ENCODE measurements around the gene CD22.

Gene CD22

DNA sequence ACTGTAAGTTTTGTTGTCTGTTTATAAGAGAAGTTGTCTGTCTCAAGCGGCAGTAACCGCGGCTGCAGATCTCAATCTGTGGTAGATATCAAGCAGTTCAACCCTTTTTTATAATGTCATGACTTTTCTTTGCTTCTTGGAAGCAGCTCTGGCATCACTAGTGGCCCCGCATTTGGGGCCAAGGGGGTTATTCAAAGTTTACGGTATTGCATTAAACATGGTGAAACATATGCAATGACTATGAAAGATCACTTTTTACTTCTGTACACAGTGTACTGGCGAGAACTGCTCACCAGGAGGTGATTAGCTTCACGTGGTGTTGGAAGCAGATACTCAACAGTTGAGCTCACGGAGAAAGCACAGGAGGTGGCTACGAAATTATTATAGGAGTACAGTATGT, 24.6 kb downstream of the CD22 start:
- Histone ChIP-seq H2AFZ (ENCODE audit: low read length) (no peak overlapping the region), H3F3A (ENCODE audit: insufficient read depth, low read length) (no peaks in the 10 kb centered on the region), H3K4me1 (ENCODE audit: low read length) (no peaks in the 10 kb centered on the region), H3K9ac (ENCODE audit: low read length) (no peak overlapping the region), H4K20me1 (ENCODE audit: insufficient read depth, low read length) (no peaks in the 10 kb centered on the region), H3K27ac (ENCODE audit: low read length) (no peak overlapping the region), H3K9me2 (replicated peaks; ENCODE audit: insufficient read depth, low read length) (no peaks in the 10 kb centered on the region), H3K4me2 (ENCODE audit: low read depth, low read length) (no peak overlapping the region), H3K36me3 (replicated peaks; ENCODE audit: insufficient read depth, low read length) (no peaks in the 10 kb centered on the region), H3K79me2 (ENCODE audit: low read length) (no peaks in the 10 kb centered on the region), H3K27me3 (replicated peaks; ENCODE audit: insufficient read depth, low read length) (peaks cover 63% of the 10 kb centered on the region), H3K9me3 (replicated peaks; ENCODE audit: insufficient read depth, low read length) (no peaks in the 10 kb centered on the region), H3K4me3 (ENCODE audit: low read length) (no peak overlapping the region)
- TF ChIP-seq EZH2phosphoT487 (IDR thresholded peaks at IDR 0.05; ENCODE audit: low read length) (no peak), EZH2 (optimal IDR thresholded peaks at IDR 0.05; ENCODE audit: low read depth, low read length) (no peak)
- TF ChIP-seq, protein P1, sequence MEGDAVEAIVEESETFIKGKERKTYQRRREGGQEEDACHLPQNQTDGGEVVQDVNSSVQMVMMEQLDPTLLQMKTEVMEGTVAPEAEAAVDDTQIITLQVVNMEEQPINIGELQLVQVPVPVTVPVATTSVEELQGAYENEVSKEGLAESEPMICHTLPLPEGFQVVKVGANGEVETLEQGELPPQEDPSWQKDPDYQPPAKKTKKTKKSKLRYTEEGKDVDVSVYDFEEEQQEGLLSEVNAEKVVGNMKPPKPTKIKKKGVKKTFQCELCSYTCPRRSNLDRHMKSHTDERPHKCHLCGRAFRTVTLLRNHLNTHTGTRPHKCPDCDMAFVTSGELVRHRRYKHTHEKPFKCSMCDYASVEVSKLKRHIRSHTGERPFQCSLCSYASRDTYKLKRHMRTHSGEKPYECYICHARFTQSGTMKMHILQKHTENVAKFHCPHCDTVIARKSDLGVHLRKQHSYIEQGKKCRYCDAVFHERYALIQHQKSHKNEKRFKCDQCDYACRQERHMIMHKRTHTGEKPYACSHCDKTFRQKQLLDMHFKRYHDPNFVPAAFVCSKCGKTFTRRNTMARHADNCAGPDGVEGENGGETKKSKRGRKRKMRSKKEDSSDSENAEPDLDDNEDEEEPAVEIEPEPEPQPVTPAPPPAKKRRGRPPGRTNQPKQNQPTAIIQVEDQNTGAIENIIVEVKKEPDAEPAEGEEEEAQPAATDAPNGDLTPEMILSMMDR (IDR thresholded peaks at IDR 0.05; ENCODE audit: low read length): no peak
- DNase-seq: no peak

DNA sequence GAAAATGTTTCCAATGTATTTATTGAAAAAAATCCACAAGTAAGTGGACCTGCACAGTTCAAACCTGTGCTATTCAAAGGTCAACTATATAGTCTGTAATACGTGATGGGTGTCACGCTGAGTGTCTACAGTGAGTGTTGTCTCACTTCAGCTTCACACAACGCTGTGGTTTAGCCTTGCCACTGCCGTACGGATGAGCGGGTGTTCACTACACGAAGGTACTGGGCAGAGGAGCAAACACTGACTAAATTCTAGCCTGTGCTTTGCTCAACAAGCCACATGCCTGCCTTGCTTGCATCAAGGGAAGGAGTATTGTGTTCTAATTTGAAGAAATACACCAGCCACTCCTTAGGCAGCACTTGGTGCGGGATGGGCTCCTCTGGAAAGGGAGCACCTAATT, 25.9 kb downstream of the CD22 start:
- Histone ChIP-seq H4K20me1 (ENCODE audit: insufficient read depth, low read length) (no peaks in the 10 kb centered on the region), H3K4me1 (ENCODE audit: low read length) (no peaks in the 10 kb centered on the region), H3K27me3 (replicated peaks; ENCODE audit: insufficient read depth, low read length) (peaks cover 50% of the 10 kb centered on the region), H3F3A (ENCODE audit: insufficient read depth, low read length) (no peaks in the 10 kb centered on the region), H3K4me2 (ENCODE audit: low read depth, low read length) (no peak overlapping the region), H3K9me3 (replicated peaks; ENCODE audit: insufficient read depth, low read length) (no peaks in the 10 kb centered on the region), H2AFZ (ENCODE audit: low read length) (no peak overlapping the region), H3K27ac (ENCODE audit: low read length) (no peak overlapping the region), H3K4me3 (ENCODE audit: low read length) (no peak overlapping the region), H3K79me2 (ENCODE audit: low read length) (no peaks in the 10 kb centered on the region), H3K9ac (ENCODE audit: low read length) (no peak overlapping the region), H3K36me3 (replicated peaks; ENCODE audit: insufficient read depth, low read length) (no peaks in the 10 kb centered on the region), H3K9me2 (replicated peaks; ENCODE audit: insufficient read depth, low read length) (no peaks in the 10 kb centered on the region)
- TF ChIP-seq EZH2 (optimal IDR thresholded peaks at IDR 0.05; ENCODE audit: low read depth, low read length) (no peak), EZH2phosphoT487 (IDR thresholded peaks at IDR 0.05; ENCODE audit: low read length) (no peak)
- TF ChIP-seq, protein P1 (IDR thresholded peaks at IDR 0.05; ENCODE audit: low read length): no peak
- no peak for DNase-seq

DNA sequence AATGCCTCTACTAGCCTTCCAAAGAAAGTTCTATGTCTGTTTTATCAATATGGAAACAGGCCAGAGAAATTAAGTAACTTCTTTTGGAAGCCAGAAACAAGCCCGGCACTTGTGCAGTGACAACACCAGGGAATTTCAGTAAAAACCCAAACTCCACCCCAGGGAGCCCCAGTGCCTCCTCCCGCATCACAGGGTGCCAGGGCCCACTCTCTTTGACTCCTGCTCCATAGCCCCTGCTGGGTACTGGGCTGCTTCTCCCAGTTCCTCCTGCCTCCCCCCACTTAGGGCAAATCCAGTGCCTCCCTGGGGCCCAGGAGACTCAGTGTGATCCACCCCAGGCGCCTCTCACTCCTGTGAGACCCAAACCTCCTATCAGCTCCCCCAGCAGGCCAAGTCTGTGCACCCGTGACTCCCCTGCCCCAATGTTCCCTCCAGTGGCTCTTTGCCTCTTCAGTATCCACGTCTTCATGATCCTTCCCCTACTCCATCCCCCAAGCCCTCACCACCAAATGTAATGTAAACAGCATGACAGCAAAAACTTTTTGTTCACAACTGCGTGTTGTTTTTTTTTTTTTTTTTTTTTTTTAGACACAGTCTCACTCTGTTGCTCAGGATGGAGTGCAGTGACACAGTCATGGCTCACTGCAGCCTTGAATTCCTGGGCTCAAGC, 26.9 kb downstream of the CD22 start:
- H3K4me1 ChIP-seq (ENCODE audit: low read length): no peaks in the 10 kb centered on the region
- no peaks in the 10 kb centered on the region for H3F3A ChIP-seq (ENCODE audit: insufficient read depth, low read length)

More for the DNA sequence above, 26.9 kb downstream of the CD22 start:
- no peaks in the 10 kb centered on the region for H3K79me2 ChIP-seq (ENCODE audit: low read length)
- DNase-seq: no peak
- no peak overlapping the region for H3K27ac ChIP-seq (ENCODE audit: low read length)
- no peak overlapping the region for H2AFZ ChIP-seq (ENCODE audit: low read length)
- no peaks in the 10 kb centered on the region for H4K20me1 ChIP-seq (ENCODE audit: insufficient read depth, low read length)
- no peak overlapping the region for H3K4me2 ChIP-seq (ENCODE audit: low read depth, low read length)
- H3K9me2 ChIP-seq (replicated peaks; ENCODE audit: insufficient read depth, low read length): no peaks in the 10 kb centered on the region
- H3K9ac ChIP-seq (ENCODE audit: low read length): no peak overlapping the region
- peaks cover 44% of the 10 kb centered on the region for H3K27me3 ChIP-seq (replicated peaks; ENCODE audit: insufficient read depth, low read length)
- no peaks in the 10 kb centered on the region for H3K9me3 ChIP-seq (replicated peaks; ENCODE audit: insufficient read depth, low read length)
- no peak overlapping the region for H3K4me3 ChIP-seq (ENCODE audit: low read length)
- no peaks in the 10 kb centered on the region for H3K36me3 ChIP-seq (replicated peaks; ENCODE audit: insufficient read depth, low read length)
- no peak for TF ChIP-seq EZH2phosphoT487 (IDR thresholded peaks at IDR 0.05; ENCODE audit: low read length)
- TF ChIP-seq EZH2 (optimal IDR thresholded peaks at IDR 0.05; ENCODE audit: low read depth, low read length): no peak
- TF ChIP-seq, protein P1 (IDR thresholded peaks at IDR 0.05; ENCODE audit: low read length): no peak
